ENCODE measurements around the gene COL23A1.
"Not testable (repeated sequence)": the region's sequence is repeated elsewhere in the genome, so short reads cannot be mapped to it uniquely, and the experiment has no call there.

The COL23A1 gene

GRCh38 chr5:178313316-178313715 is 276.9 kb downstream of the COL23A1 start:
- DNase-seq, result no peak

- DNase-seq, result no peak
These were observed 277.3 kb downstream of the COL23A1 start for GRCh38 chr5:178312880-178313282.

- no peak for DNase-seq
These were observed 279.9 kb downstream of the COL23A1 start for GRCh38 chr5:178310130-178310865.

GRCh38 chr5:178309271-178310013 is 280.8 kb downstream of the COL23A1 start:
- DNase-seq, result no peak

GRCh38 chr5:178308541-178309092 is 281.6 kb downstream of the COL23A1 start:
- DNase-seq, result no peak

GRCh38 chr5:178307267-178308045 is 282.7 kb downstream of the COL23A1 start:
- no peak for DNase-seq

- DNase-seq, result no peak
These were observed 283.6 kb downstream of the COL23A1 start for GRCh38 chr5:178306430-178307225.

- DNase-seq, result no peak
These were observed 284.4 kb downstream of the COL23A1 start for GRCh38 chr5:178305801-178306200.

GRCh38 chr5:178304761-178305645 is 285.2 kb downstream of the COL23A1 start:
- DNase-seq, result no peak

GRCh38 chr5:178304016-178304415 is 286.2 kb downstream of the COL23A1 start:
- no peak for DNase-seq

GRCh38 chr5:178302321-178302720 is 287.9 kb downstream of the COL23A1 start:
- DNase-seq, result not testable (repeated sequence)

- no peak for DNase-seq
These were observed 288.6 kb downstream of the COL23A1 start for GRCh38 chr5:178301641-178302040.

- DNase-seq, result no peak
These were observed 291.8 kb downstream of the COL23A1 start for GRCh38 chr5:178298283-178298807.

GRCh38 chr5:178297751-178298150 is 292.4 kb downstream of the COL23A1 start:
- DNase-seq, result no peak

GRCh38 chr5:178296066-178296465 is 294.1 kb downstream of the COL23A1 start:
- DNase-seq, result no peak

- DNase-seq, result no peak
These were observed 294.6 kb downstream of the COL23A1 start for GRCh38 chr5:178295589-178295988.

- DNase-seq, result no peak
These were observed 296.4 kb downstream of the COL23A1 start for GRCh38 chr5:178293815-178294214.

GRCh38 chr5:178293400-178293799 is 296.8 kb downstream of the COL23A1 start:
- no peak for DNase-seq

- no peak for DNase-seq
These were observed 297.4 kb downstream of the COL23A1 start for GRCh38 chr5:178292826-178293205.

GRCh38 chr5:178291969-178292825 is 298.0 kb downstream of the COL23A1 start:
- no peak for DNase-seq
